Heart right ventricle (tissue), 16 donors: ENCODE data around the gene EHD2. TPM values are rescaled to one million over a fixed set of nuclear protein-coding genes. Genes with fewer than 3 reads are reported as not detected.

Experiments used
- ATAC-seq, 8 donors: fragments of 200-7000 bp; cut with Tn5 transposase; one replicate each; pipeline ENCODE4 v1.9.1; 2020; ENCODE audit warnings: mild to moderate bottlenecking in 8 of 8, moderate library complexity in 8 of 8, moderate number of reproducible peaks in 1 of 8
- DNase-seq, 2 donors: peaks; one replicate each; pipeline ENCODE4 v3.0.0-alpha.2; 2020
- H3K27ac ChIP-seq, 10 donors: fragments of 200-600 bp; sonication (generic) in 2 of 10; one replicate each; pipeline versions ENCODE4 v1.5.0 to v1.8.0; 2020 to 2022; ENCODE audit warnings: mild to moderate bottlenecking in 3 of 10
- H3K27me3 ChIP-seq, 7 donors: fragments of 200-600 bp; one replicate each; pipeline ENCODE4 v1.8.0; 2021 to 2022; ENCODE audit warnings: mild to moderate bottlenecking in 2 of 7
- H3K36me3 ChIP-seq, 9 donors: fragments of 200-600 bp; sonication (generic) in 1 of 9; one replicate each; pipeline versions ENCODE4 v1.5.0 to v1.8.0; 2020 to 2022; ENCODE audit warnings: mild to moderate bottlenecking in 2 of 9
- H3K4me1 ChIP-seq, 9 donors: fragments of 200-600 bp; sonication (generic) in 1 of 9; one replicate each; pipeline versions ENCODE4 v1.5.0 to v1.8.0; 2020 to 2022; ENCODE audit warnings: mild to moderate bottlenecking in 4 of 9
- H3K4me3 ChIP-seq, 10 donors: fragments of 200-600 bp; sonication (generic) in 2 of 10; one replicate each; pipeline versions ENCODE4 v1.5.0 to v1.8.0; 2020 to 2022; ENCODE audit warnings: mild to moderate bottlenecking in 7 of 10, moderate library complexity in 2 of 10
- H3K9me3 ChIP-seq, 11 donors: fragments of 200-600 bp in 10 of 11; sonication (generic) in 2 of 11; one replicate each; pipeline versions ENCODE4 v1.5.0 to v1.8.0; 2013 to 2022; ENCODE audit warnings: mild to moderate bottlenecking in 2 of 11, control low read depth in 1 of 11, moderate library complexity in 1 of 11
- CTCF ChIP-seq, 9 donors: fragments of 200-600 bp; sonication (generic) in 2 of 9; IDR thresholded peaks; one replicate each; pipeline versions ENCODE4 v1.5.0 to v1.8.0; 2021 to 2022; ENCODE audit warnings: antibody characterized with exemption in 9 of 9, mild to moderate bottlenecking in 5 of 9, moderate library complexity in 1 of 9
- WGBS, 2 donors: extraction: QIAGEN DNeasy Blood & Tissue Kit; methylation state at CpG; one replicate each; pipeline ENCODE4 v1.1.7; 2013; ENCODE audit warnings: inconsistent platforms in 1 of 2; 5-methylcytosine and 5-hydroxymethylcytosine counted together
- intact Hi-C, 10 donors: fragments of 100-400 bp; cut with DNase I; formaldehyde crosslinking; loops; one replicate each; pipeline versions ENCODE4 v1.11.1 to v1.14.2; 2022
- polyA plus RNA-seq, 2 donors: library from polyadenylated mRNA; stranded (reverse); fragments of 200-250 nt; gene quantifications; one replicate each; pipeline ENCODE4 v1.2.3, GENCODE V29; 2013
- total RNA-seq, 10 donors: library from RNA; stranded (reverse); fragmentation: NEBNext Ultra II Directional in 3 of 10; extraction: Animal tissue kit (Norgen Biotek cat#: 25700) in 3 of 10; gene quantifications; one replicate each; pipeline versions ENCODE4 v1.2.1 to v1.2.4, GENCODE V29; 2021 to 2023
- donor health status: Arrhythmogenic right ventricular cardiomyopathy.
- donor health status: ischemic (EF 13 %, LVEDD 7.1; RV severe dilation, severe dysfunction).
- donor health status: healthy with polysubstance abuse.
- donor health status: DM: no; HTN: yes; CAD: no.
- donor health status: DM: no; HTN: no; CAD: no.
- donor health status: ischemic (EF 25% LVEDD 6.9; RV normal size, moderate dysfunction).
- donor health status: ischemic (EF 25% LVEDD 5.7; RV mildly dilated, moderate dysfunction).
- donor health status: healthy.
- donor health status: DM: yes; HTN: yes; CAD: no.
- donor health status: Ischemic cardiomyopathy.
- donor health status: ischemic (EF 35%, LVEDD 5.7; RV mildly dilated, moderate dysfunction).
- donor health status: nonischemic (EF 11% LVEDD 7.7; RV severe dilation, severe dysfunction).
- donor health status: DM: yes; HTN: yes; CAD: no.
- donor health status: PGD.
- donor health status: ischemic (EF 29% LVEDD 5.4; RV normal size, mild dysfunction).
- donor health status: nonischemic (EF 23%, LVEDD 6.1; RV moderate dilation, normal function).

The EHD2 gene
- total and polyA plus RNA-seq, 12 donors = 27.5 to 78.2 (median 47.5) TPM

- no peak overlapping the region for H3K4me3 ChIP-seq
- no peaks in the 10 kb centered on the region for H3K9me3 ChIP-seq
- peak overlapping the region in 1 of 10 donors; percentile 68 for H3K27ac ChIP-seq
- H3K4me1 ChIP-seq = peaks cover 0 to 10% (median 6%) of the 10 kb centered on the region in 9 donors
- WGBS, 2 donors = 90 to 91% methylated on average over 46 of the region's 46 CpGs
- intact Hi-C loops = loop anchor here (2.0 to 10.0 kb wide), 11 partner anchors 84 to 401 kb away; partner anchors contain the start of genes NAPA (in 5 of the 10) and BICRA (in 1 of the 10)
- no peaks in the 10 kb centered on the region for H3K27me3 ChIP-seq
- ATAC-seq = peak in 4 of 8 donors; percentile 3 to 28 (median 6)
- H3K36me3 ChIP-seq = peaks cover 3 to 84% (median 37%) of the 10 kb centered on the region in 9 donors
- DNase-seq = no peak
- TF ChIP-seq CTCF (IDR thresholded peaks at IDR 0.05) = no peak
Measured at GRCh38 chr19:47698631-47699359, 14.4 kb upstream of the EHD2 start.

DNA sequence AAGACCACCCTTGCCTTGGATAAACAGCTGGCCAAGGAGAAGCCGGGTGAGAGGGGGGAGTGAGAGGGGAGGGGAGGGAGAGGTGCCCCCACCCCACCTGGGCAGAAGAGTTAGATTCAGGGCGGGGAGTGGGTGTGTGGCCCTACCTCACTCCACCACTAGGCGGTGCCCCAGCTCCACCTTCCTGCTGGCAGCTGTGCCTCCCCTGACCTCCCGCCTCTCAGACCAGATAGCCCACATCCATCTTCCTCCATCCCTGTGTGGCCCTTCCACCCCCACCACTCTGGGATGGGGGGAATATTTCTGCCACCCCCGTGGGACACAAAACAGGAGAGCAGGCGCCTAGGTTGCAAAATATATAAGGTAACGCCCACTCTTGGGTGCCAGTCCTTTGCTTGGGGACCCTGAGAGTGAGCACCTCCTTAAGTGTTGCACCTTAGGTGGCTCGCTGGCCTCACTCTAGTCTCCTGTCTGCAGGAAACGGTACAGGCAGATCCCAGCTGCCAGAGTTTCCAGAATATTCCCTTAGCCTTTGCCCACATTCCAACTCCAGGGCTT is 13.8 kb upstream of the EHD2 start:
- Histone ChIP-seq H3K4me3 (no peak overlapping the region), H3K9me3 (no peaks in the 10 kb centered on the region), H3K27ac (no peak overlapping the region), H3K27me3 (no peaks in the 10 kb centered on the region), H3K36me3 (peaks cover 3 to 86% (median 37%) of the 10 kb centered on the region in 9 donors), H3K4me1 (peaks cover 0 to 10% (median 6%) of the 10 kb centered on the region in 9 donors)
- no peak for DNase-seq
- intact Hi-C loops = loop anchor here (2.0 to 10.0 kb wide), 11 partner anchors 85 to 402 kb away; partner anchors contain the start of genes NAPA (in 5 of the 10) and BICRA (in 1 of the 10)
- peak in 7 of 8 donors; percentile 28 to 55 (median 40) for ATAC-seq
- peak; percentile 37 to 74 (median 67) for TF ChIP-seq CTCF (IDR thresholded peaks at IDR 0.05)
- 69% methylated on average over 9 of the region's 9 CpGs for WGBS, 2 donors

DNA sequence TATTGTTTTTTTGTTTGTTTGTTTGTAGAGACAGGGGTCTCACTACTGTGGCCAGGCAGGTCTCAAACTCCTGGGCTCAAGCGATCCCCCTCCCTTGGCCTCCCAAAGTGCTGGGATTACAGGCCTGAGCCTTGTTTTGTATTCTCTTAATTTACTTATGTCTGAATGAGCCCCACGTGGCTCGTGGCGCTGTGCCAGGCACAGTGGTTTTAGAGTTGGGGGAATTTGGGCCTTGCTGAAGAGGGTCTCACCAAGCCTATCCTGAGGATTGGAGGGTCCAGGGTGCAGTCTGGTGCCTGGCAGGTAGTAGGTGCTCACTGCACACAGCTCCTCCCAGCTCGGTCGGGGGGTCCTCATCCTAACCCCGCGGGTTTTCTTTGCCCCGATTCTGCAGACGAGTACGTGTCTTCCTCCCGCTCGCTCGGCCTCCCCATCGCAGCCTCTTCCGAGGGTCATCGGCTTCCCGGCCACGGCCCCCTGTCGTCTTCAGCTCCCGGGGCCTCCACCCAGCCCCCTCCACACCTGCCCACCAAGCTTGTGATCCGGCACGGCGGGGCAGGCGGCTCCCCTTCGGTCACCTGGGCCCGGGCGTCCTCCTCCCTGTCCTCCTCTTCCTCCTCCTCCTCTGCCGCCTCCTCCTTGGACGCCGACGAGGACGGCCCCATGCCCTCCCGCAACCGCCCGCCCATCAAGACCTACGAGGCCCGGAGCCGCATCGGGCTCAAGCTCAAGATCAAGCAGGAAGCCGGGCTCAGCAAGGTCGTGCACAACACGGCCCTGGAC is 12.1 kb upstream of the EHD2 start:
- no peak overlapping the region for H3K27ac ChIP-seq
- ATAC-seq (no peak), DNase-seq (no peak)
- TF ChIP-seq CTCF (IDR thresholded peaks at IDR 0.05) = no peak
- H3K4me1 ChIP-seq = peaks cover 0 to 10% (median 6%) of the 10 kb centered on the region in 9 donors
- peaks cover 3 to 70% (median 37%) of the 10 kb centered on the region in 9 donors for H3K36me3 ChIP-seq
- 91 to 92% methylated on average over 43 of the region's 43 CpGs for WGBS, 2 donors
- H3K9me3 ChIP-seq = no peaks in the 10 kb centered on the region
- H3K4me3 ChIP-seq = no peak overlapping the region
- intact Hi-C loops = loop anchor here in 4 of 10 donors (5.0 to 10.0 kb wide), 3 partner anchors 406 to 416 kb away; no protein-coding TSS in a partner anchor
- H3K27me3 ChIP-seq = no peaks in the 10 kb centered on the region
